Bronchial epithelial cell (primary cell): ENCODE measurements around the gene OR2T10. TPM values are rescaled to one million over a fixed set of nuclear protein-coding genes. Genes with fewer than 3 reads are reported as not detected.

Experiments used
- DNase-seq: peaks from one replicate; pipeline ENCODE4 v3.0.0-alpha.2; 2010; ENCODE audit warnings: low read depth
- FAIRE-seq: peaks from 2 replicates; lab custom pipeline; 2011; peaks lifted over from hg19 to GRCh38; lab: Jason Lieb, UNC
- H3K27me3 ChIP-seq: 2 replicates; pipeline ENCODE4 v1.5.1; 2011; ENCODE audit warnings: low read length; ENCODE audit not compliant: control insufficient read depth, insufficient read depth
- H3K36me3 ChIP-seq: 2 replicates; pipeline ENCODE4 v1.5.1; 2011; ENCODE audit warnings: low read length; ENCODE audit not compliant: control insufficient read depth, insufficient read depth
- H3K4me3 ChIP-seq: 2 replicates; pipeline ENCODE4 v1.5.1; 2011; ENCODE audit warnings: mild to moderate bottlenecking, low read depth, low read length, control low read depth
- CTCF ChIP-seq: IDR thresholded peaks from 2 replicates; pipeline ENCODE4 v1.5.1; 2011; ENCODE audit warnings: mild to moderate bottlenecking, moderate library complexity, low read length, control low read depth, inconsistent platforms; ENCODE audit not compliant: insufficient read depth, severe bottlenecking
- total RNA-seq: library from RNA; depleted of rRNA; stranded (reverse); fragments of >200 nt; gene quantifications from 2 replicates; pipeline ENCODE4 v1.2.1, GENCODE V29; 2014

The OR2T10 gene
- total RNA-seq, 1 donor from 2014 or later: not detected

GRCh38 chr1:248630551-248630950 lies 33.1 kb upstream of the OR2T10 start:
- Histone ChIP-seq H3K36me3 (no peaks in the 10 kb centered on the region), H3K27me3 (no peaks in the 10 kb centered on the region), H3K4me3 (no peak overlapping the region)
- TF ChIP-seq CTCF: no peak
- no peak for FAIRE-seq
- DNase-seq: no peak

- H3K4me3 ChIP-seq: no peak overlapping the region
- no peak for FAIRE-seq
- no peaks in the 10 kb centered on the region for H3K27me3 ChIP-seq
- no peak for DNase-seq
- TF ChIP-seq CTCF: no peak
- no peaks in the 10 kb centered on the region for H3K36me3 ChIP-seq
These were observed 30.7 kb upstream of the OR2T10 start for GRCh38 chr1:248627971-248628844.

- no peaks in the 10 kb centered on the region for H3K27me3 ChIP-seq
- H3K36me3 ChIP-seq: no peaks in the 10 kb centered on the region
- no peak for FAIRE-seq
- TF ChIP-seq CTCF: no peak
- no peak for DNase-seq
- no peak overlapping the region for H3K4me3 ChIP-seq
These were observed 28.5 kb upstream of the OR2T10 start for GRCh38 chr1:248625971-248626370.

GRCh38 chr1:248625166-248625565 lies 27.7 kb upstream of the OR2T10 start:
- Histone ChIP-seq H3K36me3 (no peaks in the 10 kb centered on the region), H3K27me3 (no peaks in the 10 kb centered on the region), H3K4me3 (no peak overlapping the region)
- peak; percentile 77 for FAIRE-seq
- TF ChIP-seq CTCF: no peak
- DNase-seq: no peak

- DNase-seq: peak; percentile 28
- Histone ChIP-seq H3K4me3 (no peak overlapping the region), H3K36me3 (no peaks in the 10 kb centered on the region), H3K27me3 (no peaks in the 10 kb centered on the region)
- FAIRE-seq: no peak
- peak; percentile 28 for TF ChIP-seq CTCF
These were observed 25.1 kb upstream of the OR2T10 start for GRCh38 chr1:248622570-248623001.
